ENCODE results near the gene GLG1. TPM values are rescaled to one million over a fixed set of nuclear protein-coding genes. Genes with fewer than 3 reads are reported as not detected.

The GLG1 gene
- total and polyA plus RNA-seq, 12 donors, result 25.7 to 136 (median 103) TPM

GRCh38 chr16:74465851-74466685 lies 140.8 kb downstream of the GLG1 start:
- intact Hi-C loops (cut with DNase I), result no loop called here
- Histone ChIP-seq H3K27ac (peak overlapping the region in 2 of 10 donors; percentile 26 to 38), H3K27me3 (no peaks in the 10 kb centered on the region), H3K36me3 (peaks cover 6 to 100% (median 63%) of the 10 kb centered on the region in 9 donors), H3K4me1 (peaks cover 0 to 10% (median 0%) of the 10 kb centered on the region in 9 donors), H3K4me3 (no peak overlapping the region), H3K9me3 (no peaks in the 10 kb centered on the region)
- no peak for DNase-seq
- no peak for TF ChIP-seq CTCF (IDR thresholded peaks at IDR 0.05)
- no peak for ATAC-seq
- WGBS, 2 donors, result 62 to 72% methylated on average over 6 of the region's 6 CpGs

GRCh38 chr16:74465281-74465680 lies 141.6 kb downstream of the GLG1 start:
- Histone ChIP-seq H3K4me1 (peaks cover 0 to 10% (median 0%) of the 10 kb centered on the region in 9 donors), H3K9me3 (no peaks in the 10 kb centered on the region), H3K36me3 (peaks cover 6 to 100% (median 64%) of the 10 kb centered on the region in 9 donors), H3K4me3 (no peak overlapping the region), H3K27ac (peak overlapping the region in 1 of 10 donors; percentile 38), H3K27me3 (no peaks in the 10 kb centered on the region)
- DNase-seq, result no peak
- 81 to 83% methylated on average over 7 of the region's 7 CpGs for WGBS, 2 donors
- no peak for TF ChIP-seq CTCF (IDR thresholded peaks at IDR 0.05)
- peak in 2 of 8 donors; percentile 38 to 57 for ATAC-seq
- intact Hi-C loops (cut with DNase I), result no loop called here

- H3K27me3 ChIP-seq, result no peaks in the 10 kb centered on the region
- 94 to 100% methylated on average over 2 of the region's 2 CpGs for WGBS, 2 donors
- intact Hi-C loops (cut with DNase I), result no loop called here
- peaks cover 0 to 10% (median 0%) of the 10 kb centered on the region in 9 donors for H3K4me1 ChIP-seq
- no peaks in the 10 kb centered on the region for H3K9me3 ChIP-seq
- peaks cover 0 to 100% (median 63%) of the 10 kb centered on the region in 9 donors for H3K36me3 ChIP-seq
- no peak overlapping the region for H3K27ac ChIP-seq
- ATAC-seq (no peak), DNase-seq (no peak)
- TF ChIP-seq CTCF (IDR thresholded peaks at IDR 0.05), result no peak
- H3K4me3 ChIP-seq, result no peak overlapping the region
Observed at GRCh38 chr16:74463888-74464287, 143.0 kb downstream of the GLG1 start.

- Histone ChIP-seq H3K36me3 (peaks cover 0 to 100% (median 54%) of the 10 kb centered on the region in 9 donors), H3K9me3 (no peaks in the 10 kb centered on the region), H3K27me3 (no peaks in the 10 kb centered on the region), H3K4me1 (peaks cover 0 to 10% (median 0%) of the 10 kb centered on the region in 9 donors), H3K4me3 (no peak overlapping the region), H3K27ac (no peak overlapping the region)
- ATAC-seq (no peak), DNase-seq (no peak)
- WGBS, 2 donors, result 93 to 95% methylated on average over 4 of the region's 4 CpGs
- intact Hi-C loops (cut with DNase I), result no loop called here
- TF ChIP-seq CTCF (IDR thresholded peaks at IDR 0.05), result no peak
Observed at GRCh38 chr16:74462361-74462760, 144.6 kb downstream of the GLG1 start.

Measured in heart right ventricle (tissue), 16 donors.